H1 (cell line): ENCODE measurements around the gene SHISA8. TPM values are rescaled to one million over a fixed set of nuclear protein-coding genes. Genes with fewer than 3 reads are reported as not detected.

Experiments
- CTCF ChIA-PET: fragments of 300-600 bp; sonication (Branson Sonifier 250); formaldehyde crosslinking; loops from one replicate; lab custom pipeline; 2021; ENCODE audit not compliant: partially characterized antibody; lab: Charles Lee
- POLR2A ChIA-PET: fragments of 300-600 bp; sonication (Branson Sonifier 250); formaldehyde crosslinking; loops from one replicate; lab custom pipeline; 2021; ENCODE audit warnings: inconsistent platforms; ENCODE audit not compliant: partially characterized antibody; lab: Charles Lee
- DNase-seq, 2 experiments: peaks; one replicate each; pipeline versions ENCODE4 v3.0.0 to v3.0.0-alpha.2; 2010 to 2022; ENCODE audit warnings: low spot score in 2 of 2, low read depth in 1 of 2, mixed read lengths in 1 of 2
- FAIRE-seq: peaks from 2 replicates; lab custom pipeline; 2011; peaks lifted over from hg19 to GRCh38; lab: Jason Lieb, UNC
- H2AFZ ChIP-seq: 2 replicates; pipeline ENCODE4 v1.8.1; 2012; ENCODE audit warnings: low read length, inconsistent platforms
- H2AK5ac ChIP-seq: 2 replicates; pipeline ENCODE4 v1.6.1; 2013; ENCODE audit warnings: low read depth, low read length
- H2BK120ac ChIP-seq: replicated peaks from 2 replicates; pipeline ENCODE3; 2013; ENCODE audit warnings: low read depth, low read length, inconsistent platforms
- H2BK12ac ChIP-seq: 2 replicates; pipeline ENCODE4 v1.6.1; 2013; ENCODE audit warnings: low read depth, low read length
- H2BK15ac ChIP-seq: 2 replicates; pipeline ENCODE4 v1.6.1; 2013; ENCODE audit warnings: low read length
- H2BK20ac ChIP-seq: 2 replicates; pipeline ENCODE4 v1.6.1; 2013; ENCODE audit warnings: low read length
- H2BK5ac ChIP-seq: 2 replicates; pipeline ENCODE4 v1.6.1; 2013; ENCODE audit warnings: low read depth, low read length
- H3K14ac ChIP-seq: 2 replicates; pipeline ENCODE4 v1.6.1; 2013; ENCODE audit warnings: inconsistent platforms; ENCODE audit not compliant: insufficient read length
- H3K18ac ChIP-seq: 2 replicates; pipeline ENCODE4 v1.6.1; 2013; ENCODE audit warnings: low read length; ENCODE audit errors: extremely low read depth
- H3K23ac ChIP-seq: 2 replicates; pipeline ENCODE4 v1.6.1; 2013; ENCODE audit warnings: inconsistent platforms; ENCODE audit not compliant: insufficient read length
- H3K23me2 ChIP-seq: 2 replicates; pipeline ENCODE4 v1.6.1; 2013; ENCODE audit warnings: low read depth, low read length
- H3K27ac ChIP-seq: 2 replicates; pipeline ENCODE4 v1.6.1; 2011; ENCODE audit warnings: low read depth, low read length, inconsistent platforms
- H3K27me3 ChIP-seq, 4 experiments: replicated peaks in 1 of 4; 1 replicate in 1 of 4; 2 replicates in 3 of 4; pipeline versions ENCODE4 v1.6.1 to v1.8.1; 2011 to 2013; ENCODE audit warnings: low read length in 3 of 4, mild to moderate bottlenecking in 3 of 4, inconsistent platforms in 2 of 4, mixed read lengths in 2 of 4, moderate library complexity in 1 of 4; ENCODE audit not compliant: control insufficient read depth in 3 of 4, insufficient read depth in 3 of 4; ENCODE audit errors: extremely low read depth in 1 of 4
- H3K36me3 ChIP-seq, 4 experiments: 2 replicates each; pipeline versions ENCODE4 v1.6.1 to v1.8.1; 2011 to 2013; ENCODE audit warnings: mild to moderate bottlenecking in 4 of 4, low read length in 3 of 4, moderate library complexity in 2 of 4, control low read depth in 1 of 4, inconsistent platforms in 1 of 4; ENCODE audit not compliant: insufficient read depth in 4 of 4, control insufficient read depth in 2 of 4
- H3K4ac ChIP-seq: replicated peaks from 2 replicates; pipeline ENCODE3; 2013; ENCODE audit warnings: low read length, low read depth, mixed read lengths, inconsistent platforms; ENCODE audit not compliant: insufficient read length
- H3K4me1 ChIP-seq, 4 experiments: replicated peaks in 1 of 4; 1 replicate in 1 of 4; 2 replicates in 3 of 4; pipeline versions ENCODE4 v1.6.1 to v1.8.1; 2011 to 2013; ENCODE audit warnings: low read length in 3 of 4, inconsistent platforms in 2 of 4, mixed read lengths in 1 of 4; ENCODE audit not compliant: insufficient read depth in 4 of 4, control insufficient read depth in 3 of 4
- H3K4me2 ChIP-seq, 2 experiments: 2 replicates each; pipeline versions ENCODE4 v1.6.1 to v1.8.1; 2011 to 2013; ENCODE audit warnings: low read depth in 2 of 2, low read length in 2 of 2, control low read depth in 1 of 2, inconsistent platforms in 1 of 2, mild to moderate bottlenecking in 1 of 2; ENCODE audit not compliant: insufficient read depth in 1 of 2
- H3K4me3 ChIP-seq, 4 experiments: fragments of 200-600, 300-600 bp in 1 of 4; sonication (generic), shearing (Covaris generic), sonication (Bioruptor Twin) in 1 of 4; 2 replicates each; pipeline versions ENCODE4 v1.5.1 to v1.8.1; 2011 to 2016; ENCODE audit warnings: low read length in 4 of 4, low read depth in 3 of 4, control low read depth in 2 of 4, inconsistent platforms in 2 of 4, mild to moderate bottlenecking in 2 of 4, mixed read lengths in 1 of 4, moderate library complexity in 1 of 4; ENCODE audit not compliant: insufficient read depth in 2 of 4; ENCODE audit errors: extremely low read depth in 1 of 4
- H3K56ac ChIP-seq: replicated peaks from 2 replicates; pipeline ENCODE3; 2013; ENCODE audit warnings: low read depth, mild to moderate bottlenecking, mixed read lengths, low read length, inconsistent platforms; ENCODE audit not compliant: insufficient read length
- H3K79me1 ChIP-seq: 2 replicates; pipeline ENCODE4 v1.6.1; 2013; ENCODE audit warnings: low read depth, low read length, control low read depth
- H3K79me2 ChIP-seq, 2 experiments: 2 replicates each; pipeline versions ENCODE4 v1.6.1 to v1.8.1; 2012 to 2013; ENCODE audit warnings: low read length in 2 of 2, mild to moderate bottlenecking in 2 of 2, inconsistent platforms in 1 of 2; ENCODE audit not compliant: insufficient read depth in 2 of 2, control insufficient read depth in 1 of 2
- H3K9ac ChIP-seq, 4 experiments: replicated peaks in 1 of 4; 1 replicate in 1 of 4; 2 replicates in 3 of 4; pipeline versions ENCODE4 v1.6.1 to v1.8.1; 2011 to 2013; ENCODE audit warnings: low read depth in 3 of 4, low read length in 3 of 4, control low read depth in 2 of 4, mild to moderate bottlenecking in 2 of 4, moderate library complexity in 2 of 4, inconsistent platforms in 1 of 4; ENCODE audit errors: extremely low read depth in 1 of 4
- H3K9me3 ChIP-seq, 2 experiments: 2 replicates each; pipeline versions ENCODE4 v1.6.1 to v1.8.1; 2012 to 2013; ENCODE audit warnings: mild to moderate bottlenecking in 2 of 2, moderate library complexity in 2 of 2, control low read depth in 1 of 2, inconsistent platforms in 1 of 2, low read depth in 1 of 2, low read length in 1 of 2, mixed read lengths in 1 of 2; ENCODE audit not compliant: insufficient read depth in 2 of 2
- H4K20me1 ChIP-seq, 2 experiments: replicated peaks in 1 of 2; 2 replicates each; pipeline versions ENCODE3 to v1.8.1; 2011 to 2013; ENCODE audit warnings: inconsistent platforms in 2 of 2, low read length in 2 of 2, mild to moderate bottlenecking in 1 of 2; ENCODE audit not compliant: insufficient read depth in 2 of 2, control insufficient read depth in 1 of 2
- H4K5ac ChIP-seq: 2 replicates; pipeline ENCODE4 v1.6.1; 2013; ENCODE audit warnings: low read length, low read depth, mixed read lengths, inconsistent platforms; ENCODE audit not compliant: insufficient read length
- H4K8ac ChIP-seq: 2 replicates; pipeline ENCODE4 v1.8.0; 2013; ENCODE audit warnings: mild to moderate bottlenecking, moderate library complexity, low read length, inconsistent platforms; ENCODE audit not compliant: insufficient read depth; ENCODE audit errors: extremely low read depth
- H4K91ac ChIP-seq: replicated peaks from 2 replicates; pipeline ENCODE3; 2013; ENCODE audit warnings: low read length, mixed read lengths, inconsistent platforms; ENCODE audit not compliant: insufficient read length
- CHD1 ChIP-seq: IDR thresholded peaks from 2 replicates; pipeline ENCODE4 v1.6.1; 2012; ENCODE audit warnings: low read depth, low read length, improper control_type of control experiment
- CTBP2 ChIP-seq: IDR thresholded peaks from 2 replicates; pipeline ENCODE4 v1.7.0; 2011; ENCODE audit warnings: borderline replicate concordance, mild to moderate bottlenecking, moderate library complexity, mixed read lengths, low read length; ENCODE audit not compliant: insufficient read depth, insufficient read length
- CTCF ChIP-seq, 3 experiments: IDR thresholded peaks; 1 replicate in 2 of 3; 2 replicates in 1 of 3; pipeline versions ENCODE4 v1.5.1 to v1.6.1; 2011; ENCODE audit warnings: low read length in 3 of 3, mild to moderate bottlenecking in 3 of 3, inconsistent platforms in 2 of 3, low read depth in 1 of 3, moderate library complexity in 1 of 3; ENCODE audit not compliant: insufficient read depth in 1 of 3; ENCODE audit errors: control extremely low read depth in 1 of 3
- JUND ChIP-seq: IDR thresholded peaks from 2 replicates; pipeline ENCODE4 v1.6.1; 2011; ENCODE audit warnings: mild to moderate bottlenecking, improper control_type of control experiment, low read length
- KDM4A ChIP-seq: IDR thresholded peaks from one replicate; pipeline ENCODE4 v1.7.1; 2012; ENCODE audit warnings: low read depth, mild to moderate bottlenecking, moderate library complexity, low read length, inconsistent platforms; ENCODE audit not compliant: severe bottlenecking
- MAX ChIP-seq: IDR thresholded peaks from 2 replicates; pipeline ENCODE4 v1.6.1; 2012; ENCODE audit warnings: inconsistent platforms
- RNF2 ChIP-seq: fragments of 200-900, 300-1000 bp; sonication (generic); IDR thresholded peaks from 2 replicates; pipeline ENCODE4 v1.7.1; 2016; ENCODE audit warnings: borderline replicate concordance, low read depth, mild to moderate bottlenecking, antibody characterized with exemption, low read length; ENCODE audit not compliant: poor library complexity, severe bottlenecking; ENCODE audit errors: missing control alignments
- TAF1 ChIP-seq: IDR thresholded peaks from 2 replicates; pipeline ENCODE4 v1.6.1; 2011; ENCODE audit warnings: mild to moderate bottlenecking, low read depth, low read length
- WGBS, 2 experiments: shearing (Covaris generic) in 1 of 2; methylation state at CpG; one replicate each; pipeline versions ENCODE4 v1.1.6 to v1.1.7; 2013 to 2015; ENCODE audit warnings: low lambda C conversion rate in 2 of 2, mixed read lengths in 2 of 2, inconsistent platforms in 1 of 2, low coverage in 1 of 2, missing lambda C conversion rate in 1 of 2; ENCODE audit not compliant: insufficient replicate concordance in 2 of 2, insufficient coverage in 1 of 2, insufficient read length in 1 of 2; ENCODE audit errors: extremely low coverage in 1 of 2, missing lambda C conversion rate in 1 of 2; 5-methylcytosine and 5-hydroxymethylcytosine counted together
- polyA plus RNA-seq, 7 experiments: library from polyadenylated mRNA; depleted of rRNA in 3 of 7; stranded (reverse) in 5 of 7; unstranded in 2 of 7; fragments of >200 nt in 5 of 7; fragments of 200-250 nt in 2 of 7; gene quantifications; 1 replicate in 5 of 7; 2 replicates in 1 of 7; 4 replicates in 1 of 7; pipeline versions ENCODE4 v1.2.1 to v1.2.3, GENCODE V29; 2011 to 2013; ENCODE audit warnings: missing spikeins in 2 of 7, mixed read lengths in 2 of 7
- total RNA-seq: library from RNA; stranded (reverse); fragmentation: NEBNext Ultra II Directional; extraction: Animal tissue kit (Norgen Biotek cat#: 25700); gene quantifications from 2 replicates; pipeline ENCODE4 v1.2.1, GENCODE V29; 2021

Gene SHISA8
- total and polyA plus RNA-seq, 2 of the 8 experiments (the other 6 are each of a cell fraction or from before 2014, with no cell fraction given), result 0.14 to 0.89 TPM

DNA sequence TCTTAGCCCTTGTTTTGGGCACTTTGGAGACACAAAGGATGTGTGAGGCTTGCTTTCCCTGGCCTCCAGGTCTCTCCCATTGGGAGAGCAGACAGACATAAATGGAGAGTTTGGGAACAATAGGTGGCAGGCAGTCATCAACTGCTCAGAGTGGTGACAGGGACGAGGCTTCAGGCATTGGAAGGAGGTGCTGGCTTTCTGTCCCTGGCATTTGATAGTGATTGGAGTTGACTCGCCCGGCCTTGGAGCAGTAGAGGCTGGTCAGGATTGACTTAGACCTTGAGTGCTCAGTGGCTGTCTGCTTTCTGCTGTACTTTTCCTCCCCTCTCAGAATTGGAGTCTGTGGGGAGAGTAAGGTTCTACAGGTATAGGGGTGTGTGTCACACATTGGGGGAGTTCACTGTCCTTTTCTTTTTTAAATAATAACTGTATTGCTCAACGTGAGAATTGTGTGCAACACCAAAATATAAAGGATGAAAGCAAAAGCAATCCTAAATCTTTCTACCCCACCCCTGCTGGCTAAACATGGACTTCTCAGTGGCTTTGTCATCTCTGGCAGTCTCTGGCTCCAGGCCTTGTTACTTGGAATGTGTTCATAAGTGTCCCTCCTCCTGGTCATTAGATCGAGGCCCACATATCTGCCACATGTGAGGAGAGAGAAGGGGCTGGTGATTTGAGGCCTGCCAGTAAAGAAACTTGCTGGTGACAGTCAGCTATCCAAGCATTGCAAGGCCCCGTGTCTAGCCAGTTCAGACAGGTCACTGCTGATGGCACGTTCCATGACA lies 21.1 kb downstream of the SHISA8 start:
- Histone ChIP-seq H3K27ac (no peak overlapping the region; the same call in 1 of the 2 replicates), H3K36me3 (peaks cover 47 to 71% (median 54%) of the 10 kb centered on the region in 4 experiments), H4K20me1 (peaks cover 3 to 14% of the 10 kb centered on the region in 2 experiments), H3K27me3 (no peaks in the 10 kb centered on the region), H3K9ac (no peak overlapping the region), H3K79me1 (no peaks in the 10 kb centered on the region; the same call in 1 of the 2 replicates), H4K91ac (no peak overlapping the region), H4K5ac (no peak overlapping the region), H3K56ac (no peak overlapping the region), H2BK120ac (no peak overlapping the region), H2BK5ac (no peak overlapping the region), H3K4ac (no peak overlapping the region), H2BK15ac (no peak overlapping the region), H2AFZ (no peak overlapping the region), H3K9me3 (no peaks in the 10 kb centered on the region), H3K14ac (no peak overlapping the region), H3K18ac (no peak overlapping the region), H3K4me2 (no peak overlapping the region), H2BK12ac (no peak overlapping the region), H2BK20ac (no peak overlapping the region), H4K8ac (no peak overlapping the region), H3K23ac (no peak overlapping the region), H3K23me2 (no peaks in the 10 kb centered on the region), H3K4me1 (no peaks in the 10 kb centered on the region), H2AK5ac (no peak overlapping the region), H3K79me2 (no peaks in the 10 kb centered on the region), H3K4me3 (no peak overlapping the region)
- CTCF ChIA-PET, result interaction anchor here (0.9 to 2.0 kb wide), 4 partner anchors 8 to 47 kb away, joined by 3 to 5 read pairs (median 4); no protein-coding TSS in a partner anchor
- no peak for DNase-seq
- POLR2A ChIA-PET, result no interaction called here
- no peak for FAIRE-seq
- 93% methylated on average over 7 of the region's 7 CpGs; no CpG with 5 or more reads in 1 of the 2 experiments for WGBS, 2 experiments
- no peak for TF ChIP-seq CHD1
- no peak for TF ChIP-seq CTCF (IDR thresholded peaks at IDR 0.05; ENCODE audit: control extremely low read depth in 1 of 3, insufficient read depth in 1 of 3, low read depth in 1 of 3, low read length in 3 of 3)
- no peak for TF ChIP-seq RNF2
- TF ChIP-seq MAX, result no peak
- TF ChIP-seq TAF1, result no peak
- TF ChIP-seq CTBP2, result no peak
- no peak for TF ChIP-seq KDM4A
- TF ChIP-seq JUND, result no peak
